CD14-positive monocyte (primary cell): ENCODE results near the gene ZNF221. TPM values are rescaled to one million over a fixed set of nuclear protein-coding genes. Genes with fewer than 3 reads are reported as not detected.

Source experiments
- DNase-seq, 3 donors: peaks; one replicate each; pipeline ENCODE4 v3.0.0-alpha.2; 2011 to 2022
- H2AFZ ChIP-seq: 2 replicates; pipeline ENCODE4 v1.6.0; 2012; ENCODE audit warnings: mild to moderate bottlenecking, low read depth, low read length, inconsistent platforms; ENCODE audit not compliant: insufficient read depth, poor library complexity, severe bottlenecking
- H3K27ac ChIP-seq, 2 donors: 1 replicate in 1 of 2; 2 replicates in 1 of 2; pipeline ENCODE4 v1.5.1; 2012 to 2013; ENCODE audit warnings: low read length in 2 of 2, control low read depth in 1 of 2, inconsistent platforms in 1 of 2, low read depth in 1 of 2, mild to moderate bottlenecking in 1 of 2
- H3K27me3 ChIP-seq, 2 donors: one replicate each; pipeline versions ENCODE4 v1.6.0 to v1.6.1; 2011 to 2013; ENCODE audit warnings: low read length in 2 of 2; ENCODE audit not compliant: control insufficient read depth in 2 of 2, insufficient read depth in 2 of 2
- H3K36me3 ChIP-seq, 2 donors: replicated peaks in 1 of 2; 1 replicate in 1 of 2; 2 replicates in 1 of 2; pipeline versions ENCODE4 v1.5.1 to v1.6.1; 2012 to 2013; ENCODE audit warnings: low read length in 2 of 2, control low read depth in 1 of 2, inconsistent platforms in 1 of 2, mild to moderate bottlenecking in 1 of 2; ENCODE audit not compliant: insufficient read depth in 2 of 2, control insufficient read depth in 1 of 2
- H3K4me1 ChIP-seq, 2 donors: 1 replicate in 1 of 2; 2 replicates in 1 of 2; pipeline versions ENCODE4 v1.5.1 to v1.6.1; 2012 to 2013; ENCODE audit warnings: low read length in 2 of 2, control low read depth in 1 of 2, inconsistent platforms in 1 of 2, mild to moderate bottlenecking in 1 of 2, moderate library complexity in 1 of 2; ENCODE audit not compliant: insufficient read depth in 2 of 2, control insufficient read depth in 1 of 2
- H3K4me2 ChIP-seq: replicated peaks from 2 replicates; pipeline ENCODE3; 2012; ENCODE audit warnings: low read length, moderate library complexity, mild to moderate bottlenecking; ENCODE audit not compliant: poor library complexity, severe bottlenecking; ENCODE audit errors: extremely low read depth
- H3K4me3 ChIP-seq, 3 experiments: fragments of 200-600 bp in 1 of 3; sonication (generic) in 1 of 3; replicated peaks in 1 of 3; 1 replicate in 2 of 3; 2 replicates in 1 of 3; pipeline ENCODE4 v1.5.1; 2011 to 2013; ENCODE audit warnings: low read length in 3 of 3, mild to moderate bottlenecking in 3 of 3, control low read depth in 2 of 3, low read depth in 2 of 3, inconsistent platforms in 1 of 3, moderate library complexity in 1 of 3
- H3K79me2 ChIP-seq: 2 replicates; pipeline ENCODE4 v1.6.0; 2012; ENCODE audit warnings: mild to moderate bottlenecking, control low read depth, inconsistent platforms, low read length, moderate library complexity; ENCODE audit not compliant: insufficient read depth
- H3K9ac ChIP-seq: 2 replicates; pipeline ENCODE4 v1.6.0; 2017; ENCODE audit warnings: low read length, mild to moderate bottlenecking; ENCODE audit not compliant: insufficient read depth, poor library complexity, severe bottlenecking
- H3K9me3 ChIP-seq, 2 donors: replicated peaks in 1 of 2; 1 replicate in 1 of 2; 2 replicates in 1 of 2; pipeline versions ENCODE4 v1.5.1 to v1.6.1; 2012 to 2013; ENCODE audit warnings: low read length in 2 of 2, control low read depth in 1 of 2; ENCODE audit not compliant: control insufficient read depth in 1 of 2, insufficient read depth in 1 of 2
- H4K20me1 ChIP-seq: 2 replicates; pipeline ENCODE4 v1.6.0; 2012; ENCODE audit warnings: mild to moderate bottlenecking, low read length, control low read depth, moderate library complexity; ENCODE audit not compliant: insufficient read depth
- H3K27ac Mint-ChIP-seq, 7 donors: one replicate each; pipeline ENCODE4 v1.8.0; 2020; ENCODE audit warnings: mild to moderate bottlenecking in 7 of 7, mixed read lengths in 7 of 7, moderate library complexity in 6 of 7, inconsistent platforms in 2 of 7
- H3K27me3 Mint-ChIP-seq, 3 donors: one replicate each; pipeline ENCODE4 v1.8.0; 2021 to 2022; ENCODE audit warnings: low read depth in 3 of 3, mild to moderate bottlenecking in 3 of 3, mixed read lengths in 3 of 3, moderate library complexity in 3 of 3, inconsistent platforms in 1 of 3
- H3K36me3 Mint-ChIP-seq, 2 donors: one replicate each; pipeline ENCODE4 v1.8.0; 2020; ENCODE audit warnings: mixed read lengths in 2 of 2, inconsistent platforms in 1 of 2, mild to moderate bottlenecking in 1 of 2
- H3K4me1 Mint-ChIP-seq: one replicate; pipeline ENCODE4 v1.8.0; 2020; ENCODE audit warnings: mild to moderate bottlenecking, mixed read lengths
- H3K4me3 Mint-ChIP-seq, 2 donors: one replicate each; pipeline ENCODE4 v1.8.0; 2020; ENCODE audit warnings: mild to moderate bottlenecking in 2 of 2, mixed read lengths in 2 of 2, moderate library complexity in 1 of 2
- H3K9me3 Mint-ChIP-seq, 7 donors: one replicate each; pipeline ENCODE4 v1.8.0; 2020 to 2022; ENCODE audit warnings: mixed read lengths in 7 of 7, mild to moderate bottlenecking in 6 of 7, moderate library complexity in 6 of 7, inconsistent platforms in 2 of 7
- WGBS: methylation state at CpG from one replicate; pipeline ENCODE4 v1.1.5; 2013; ENCODE audit warnings: missing lambda C conversion rate; ENCODE audit not compliant: insufficient coverage; 5-methylcytosine and 5-hydroxymethylcytosine counted together
- intact Hi-C, 2 donors: fragments of 100-400 bp; cut with micrococcal nuclease; formaldehyde crosslinking; loops; one replicate each; pipeline versions ENCODE4 v1.15.0 to v1.15.1; 2023
- polyA plus RNA-seq, 3 donors: library from polyadenylated mRNA; depleted of rRNA in 1 of 3; unstranded in 2 of 3; stranded (reverse) in 1 of 3; fragments of 300-500 nt in 2 of 3; fragments of >200 nt in 1 of 3; fragmentation: Illumina TruSeq in 2 of 3; gene quantifications; 1 replicate in 2 of 3; 2 replicates in 1 of 3; pipeline ENCODE4 v1.2.3, GENCODE V29; 2012 to 2021
- TF ChIP-seq, protein P1 (sequence below): fragments of 200-600 bp; IDR thresholded peaks from one replicate; pipeline ENCODE4 v1.8.0; 2022; ENCODE audit warnings: antibody characterized with exemption, mild to moderate bottlenecking

The ZNF221 gene
- polyA plus RNA-seq, 3 donors: 0.13 to 0.29 TPM; not detected in 1

DNA sequence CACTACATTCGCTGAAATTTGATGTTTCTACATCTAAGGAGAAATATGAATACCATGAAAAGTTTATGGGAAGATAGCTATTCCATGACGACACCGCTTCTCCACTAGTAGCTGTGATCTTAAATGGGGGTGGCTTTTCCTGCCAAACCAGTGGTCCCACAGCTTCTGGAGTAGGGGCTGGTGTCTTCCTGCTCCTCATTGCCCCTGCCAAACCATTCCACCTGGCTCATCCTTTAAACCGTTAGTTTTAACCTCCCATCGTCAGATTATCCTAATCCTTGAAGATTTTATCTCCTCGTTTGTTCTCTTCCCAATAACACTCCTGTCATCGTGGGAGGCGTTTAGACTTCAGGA is 51.2 kb downstream of the ZNF221 start:
- peak overlapping the region in 6 of 7 donors; percentile 65 to 99 (median 96) for H3K27ac Mint-ChIP-seq
- H3K9me3 Mint-ChIP-seq: peaks cover 22 to 71% (median 40%) of the 10 kb centered on the region in 7 donors
- H3K4me2 ChIP-seq: peak overlapping the region; percentile 95
- peak overlapping the region; percentile 98 for H2AFZ ChIP-seq
- no peak for DNase-seq
- H3K4me3 Mint-ChIP-seq: peak overlapping the region; percentile 96 to 99
- peak overlapping the region; percentile 78 for H3K9ac ChIP-seq
- peaks cover 31 to 34% of the 10 kb centered on the region in 2 donors for H3K4me1 ChIP-seq
- H3K79me2 ChIP-seq: peaks cover 39% of the 10 kb centered on the region
- peaks cover 10 to 11% of the 10 kb centered on the region in 2 donors for H3K36me3 Mint-ChIP-seq
- intact Hi-C loops: loop anchor here (2.0 to 10.0 kb wide), 7 partner anchors 23 to 210 kb away; partner anchors contain the start of genes ZNF224 (in 2 of the 2), ZNF45 (in 2 of the 2), ZNF222 (in 1 of the 2) and ZNF225 (in 1 of the 2)
- peaks cover 31% of the 10 kb centered on the region for H3K4me1 Mint-ChIP-seq
- H4K20me1 ChIP-seq: no peaks in the 10 kb centered on the region
- H3K27ac ChIP-seq: peak overlapping the region; percentile 83 to 86
- H3K36me3 ChIP-seq: peaks cover 2 to 10% of the 10 kb centered on the region in 2 donors
- no peaks in the 10 kb centered on the region for H3K27me3 ChIP-seq
- TF ChIP-seq, protein P1, sequence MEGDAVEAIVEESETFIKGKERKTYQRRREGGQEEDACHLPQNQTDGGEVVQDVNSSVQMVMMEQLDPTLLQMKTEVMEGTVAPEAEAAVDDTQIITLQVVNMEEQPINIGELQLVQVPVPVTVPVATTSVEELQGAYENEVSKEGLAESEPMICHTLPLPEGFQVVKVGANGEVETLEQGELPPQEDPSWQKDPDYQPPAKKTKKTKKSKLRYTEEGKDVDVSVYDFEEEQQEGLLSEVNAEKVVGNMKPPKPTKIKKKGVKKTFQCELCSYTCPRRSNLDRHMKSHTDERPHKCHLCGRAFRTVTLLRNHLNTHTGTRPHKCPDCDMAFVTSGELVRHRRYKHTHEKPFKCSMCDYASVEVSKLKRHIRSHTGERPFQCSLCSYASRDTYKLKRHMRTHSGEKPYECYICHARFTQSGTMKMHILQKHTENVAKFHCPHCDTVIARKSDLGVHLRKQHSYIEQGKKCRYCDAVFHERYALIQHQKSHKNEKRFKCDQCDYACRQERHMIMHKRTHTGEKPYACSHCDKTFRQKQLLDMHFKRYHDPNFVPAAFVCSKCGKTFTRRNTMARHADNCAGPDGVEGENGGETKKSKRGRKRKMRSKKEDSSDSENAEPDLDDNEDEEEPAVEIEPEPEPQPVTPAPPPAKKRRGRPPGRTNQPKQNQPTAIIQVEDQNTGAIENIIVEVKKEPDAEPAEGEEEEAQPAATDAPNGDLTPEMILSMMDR: no peak
- peaks cover 0 to 2% (median 2%) of the 10 kb centered on the region in 3 donors for H3K27me3 Mint-ChIP-seq
- WGBS: 0% methylated on average over 5 of the region's 8 CpGs
- H3K4me3 ChIP-seq: peak overlapping the region; percentile 82 to 98 (median 92)
- peaks cover 18 to 44% of the 10 kb centered on the region in 2 donors for H3K9me3 ChIP-seq

DNA sequence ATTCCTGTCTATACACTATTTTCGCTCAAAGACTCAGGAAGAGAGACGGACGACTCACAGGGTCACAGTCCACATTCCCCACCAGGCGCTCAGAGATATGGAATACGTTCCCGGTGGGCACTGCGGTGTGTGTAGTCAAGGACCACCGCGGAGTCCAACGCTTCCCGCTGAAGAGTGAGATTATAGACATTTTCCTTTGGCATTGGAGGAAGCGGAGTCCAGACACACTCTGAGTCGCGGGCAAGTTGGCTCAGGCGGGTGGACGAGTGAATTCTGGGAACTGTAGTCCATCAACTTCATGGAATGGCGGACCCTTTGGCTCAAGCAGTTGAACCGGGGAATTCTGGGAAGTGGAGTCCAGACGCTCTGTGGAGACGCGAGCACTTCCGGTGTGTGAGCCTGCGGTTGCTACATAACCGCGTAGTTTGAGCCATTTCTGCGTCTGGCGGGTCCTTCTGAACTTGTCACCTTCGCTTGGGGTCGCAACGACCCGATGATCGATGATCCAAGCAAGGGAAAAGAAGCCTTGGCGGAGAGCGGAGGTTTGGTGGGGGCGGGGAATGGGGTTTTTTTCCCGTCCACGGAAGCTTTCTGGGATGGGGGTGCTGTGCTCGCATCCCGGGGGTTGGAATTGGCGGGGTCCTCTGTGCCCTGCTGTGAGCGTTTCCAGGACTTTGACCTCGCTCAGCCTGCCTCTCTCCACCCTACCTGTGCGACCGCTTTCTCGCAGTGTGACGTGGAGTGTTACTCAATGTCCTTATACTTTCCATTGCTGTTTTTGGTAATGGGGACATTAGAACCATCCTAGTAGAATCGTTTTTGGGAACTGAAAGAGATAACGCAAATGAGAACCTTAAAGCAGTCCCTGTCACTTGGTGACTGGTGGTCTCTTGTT is 51.8 kb downstream of the ZNF221 start, which contains the start of gene ZNF230:
Gene ZNF230 (plus strand): TSS at position 392 of the 895 bp plus-strand sequence. CDS start 4,122 bp downstream, outside the sequence.
- Histone ChIP-seq H3K4me2 (peak within 1 kb of the TSS; percentile 95), H3K27me3 (no peaks in the 10 kb centered on the region), H4K20me1 (no peaks in the 10 kb centered on the region), H3K36me3 (peaks cover 8 to 12% of the 10 kb centered on the region in 2 donors), H2AFZ (peak within 1 kb of the TSS; percentile 98), H3K4me3 (peak within 1 kb of the TSS; percentile 82 to 98 (median 92)), H3K9ac (peak within 1 kb of the TSS; percentile 78), H3K79me2 (peaks cover 44% of the 10 kb centered on the region), H3K4me1 (peaks cover 31 to 34% of the 10 kb centered on the region in 2 donors), H3K27ac (peak within 1 kb of the TSS; percentile 83 to 86), H3K9me3 (peaks cover 18 to 44% of the 10 kb centered on the region in 2 donors)
- H3K9me3 Mint-ChIP-seq: peaks cover 27 to 71% (median 40%) of the 10 kb centered on the region in 7 donors
- TF ChIP-seq, protein P1: no peak
- peaks cover 31% of the 10 kb centered on the region for H3K4me1 Mint-ChIP-seq
- peak within 1 kb of the TSS; percentile 93 to 99 (median 96) for H3K27ac Mint-ChIP-seq
- H3K36me3 Mint-ChIP-seq: peaks cover 16 to 17% of the 10 kb centered on the region in 2 donors
- intact Hi-C loops: loop anchor here (2.0 to 10.0 kb wide), 7 partner anchors 22 to 209 kb away; partner anchors contain the start of genes ZNF224 (in 2 of the 2), ZNF45 (in 2 of the 2), ZNF222 (in 1 of the 2) and ZNF225 (in 1 of the 2)
- H3K27me3 Mint-ChIP-seq: peaks cover 0 to 4% (median 2%) of the 10 kb centered on the region in 3 donors
- peak; percentile 92 to 97 (median 95) for DNase-seq
- WGBS: under 1% methylated on average over 34 of the region's 48 CpGs
- peak within 1 kb of the TSS; percentile 96 to 99 for H3K4me3 Mint-ChIP-seq
